PFSK-1 (cell line): ENCODE results near the gene PRSS33.

Source experiments
- FOXP2 ChIP-seq: optimal IDR thresholded peaks from 2 replicates; pipeline ENCODE3; 2011; ENCODE audit warnings: borderline replicate concordance, control low read depth, inconsistent platforms; ENCODE audit not compliant: insufficient read depth; ENCODE audit errors: extremely low read length, extremely low read depth
- POLR2AphosphoS5 ChIP-seq: IDR thresholded peaks from 2 replicates; pipeline ENCODE4 v1.6.1; 2012; ENCODE audit warnings: low read depth, mild to moderate bottlenecking, control low read depth, low read length, moderate library complexity
- SIN3A ChIP-seq: IDR thresholded peaks from 2 replicates; pipeline ENCODE4 v1.6.1; 2012; ENCODE audit warnings: mild to moderate bottlenecking, low read length, moderate library complexity, borderline replicate concordance; ENCODE audit not compliant: insufficient read depth
- TAF1 ChIP-seq: IDR thresholded peaks from 2 replicates; pipeline ENCODE4 v1.6.1; 2012; ENCODE audit warnings: low read length, control low read depth, borderline replicate concordance; ENCODE audit not compliant: insufficient read depth
- TF ChIP-seq, protein P1 (sequence below), 2 experiments: IDR thresholded peaks; 2 replicates each; pipeline versions ENCODE4 v1.6.1 to v1.8.0; 2011 to 2012; ENCODE audit warnings: low read depth in 2 of 2, low read length in 2 of 2, control low read depth in 1 of 2, inconsistent platforms in 1 of 2, mild to moderate bottlenecking in 1 of 2, moderate library complexity in 1 of 2; ENCODE audit not compliant: insufficient read depth in 1 of 2

The PRSS33 gene

DNA sequence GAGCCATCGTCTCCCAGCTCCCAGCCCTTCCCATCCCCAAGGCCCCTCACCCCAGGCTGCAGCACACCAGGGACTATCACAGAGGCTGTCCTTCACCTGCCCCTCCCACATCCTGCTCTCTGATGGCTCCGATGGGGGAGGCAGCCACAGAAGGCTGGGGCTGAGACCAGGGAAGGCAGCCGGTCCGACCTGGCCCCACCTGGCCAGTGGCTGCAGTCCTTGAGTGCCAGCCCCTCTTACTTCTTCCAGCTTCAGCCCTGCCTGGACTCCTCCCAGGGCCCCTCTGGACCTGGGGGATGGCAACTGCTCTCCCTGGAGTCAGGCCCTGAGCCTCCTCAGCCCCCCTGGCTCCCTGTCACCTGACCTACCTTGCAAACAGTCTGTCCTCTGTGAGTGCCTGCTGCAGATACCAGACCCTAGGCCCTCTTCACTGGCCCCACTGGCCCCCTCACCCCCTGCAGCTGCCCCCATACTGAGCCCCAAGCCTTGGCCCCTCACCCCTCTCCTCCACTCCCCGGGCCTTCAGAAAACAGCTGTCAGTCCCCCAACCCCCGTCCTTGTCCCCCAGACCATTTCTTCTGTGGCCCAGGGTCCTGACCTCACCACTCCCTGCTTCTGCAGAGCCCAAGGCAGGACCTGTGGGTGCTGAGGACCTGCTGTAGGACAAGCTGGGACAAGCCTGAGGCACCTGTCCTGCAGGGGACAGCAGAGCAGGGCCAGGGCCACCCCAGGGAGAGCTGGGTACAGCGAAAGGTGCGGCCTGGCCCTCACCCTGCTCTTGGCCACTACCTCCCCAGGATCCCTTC lies 47.5 kb downstream of the PRSS33 start:
- TF ChIP-seq POLR2AphosphoS5 (no peak), TAF1 (no peak), SIN3A (no peak), FOXP2 (no peak)
- TF ChIP-seq, protein P1, sequence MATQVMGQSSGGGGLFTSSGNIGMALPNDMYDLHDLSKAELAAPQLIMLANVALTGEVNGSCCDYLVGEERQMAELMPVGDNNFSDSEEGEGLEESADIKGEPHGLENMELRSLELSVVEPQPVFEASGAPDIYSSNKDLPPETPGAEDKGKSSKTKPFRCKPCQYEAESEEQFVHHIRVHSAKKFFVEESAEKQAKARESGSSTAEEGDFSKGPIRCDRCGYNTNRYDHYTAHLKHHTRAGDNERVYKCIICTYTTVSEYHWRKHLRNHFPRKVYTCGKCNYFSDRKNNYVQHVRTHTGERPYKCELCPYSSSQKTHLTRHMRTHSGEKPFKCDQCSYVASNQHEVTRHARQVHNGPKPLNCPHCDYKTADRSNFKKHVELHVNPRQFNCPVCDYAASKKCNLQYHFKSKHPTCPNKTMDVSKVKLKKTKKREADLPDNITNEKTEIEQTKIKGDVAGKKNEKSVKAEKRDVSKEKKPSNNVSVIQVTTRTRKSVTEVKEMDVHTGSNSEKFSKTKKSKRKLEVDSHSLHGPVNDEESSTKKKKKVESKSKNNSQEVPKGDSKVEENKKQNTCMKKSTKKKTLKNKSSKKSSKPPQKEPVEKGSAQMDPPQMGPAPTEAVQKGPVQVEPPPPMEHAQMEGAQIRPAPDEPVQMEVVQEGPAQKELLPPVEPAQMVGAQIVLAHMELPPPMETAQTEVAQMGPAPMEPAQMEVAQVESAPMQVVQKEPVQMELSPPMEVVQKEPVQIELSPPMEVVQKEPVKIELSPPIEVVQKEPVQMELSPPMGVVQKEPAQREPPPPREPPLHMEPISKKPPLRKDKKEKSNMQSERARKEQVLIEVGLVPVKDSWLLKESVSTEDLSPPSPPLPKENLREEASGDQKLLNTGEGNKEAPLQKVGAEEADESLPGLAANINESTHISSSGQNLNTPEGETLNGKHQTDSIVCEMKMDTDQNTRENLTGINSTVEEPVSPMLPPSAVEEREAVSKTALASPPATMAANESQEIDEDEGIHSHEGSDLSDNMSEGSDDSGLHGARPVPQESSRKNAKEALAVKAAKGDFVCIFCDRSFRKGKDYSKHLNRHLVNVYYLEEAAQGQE (IDR thresholded peaks at IDR 0.05; ENCODE audit: insufficient read depth in 1 of 2, low read depth in 2 of 2, low read length in 2 of 2): no peak

DNA sequence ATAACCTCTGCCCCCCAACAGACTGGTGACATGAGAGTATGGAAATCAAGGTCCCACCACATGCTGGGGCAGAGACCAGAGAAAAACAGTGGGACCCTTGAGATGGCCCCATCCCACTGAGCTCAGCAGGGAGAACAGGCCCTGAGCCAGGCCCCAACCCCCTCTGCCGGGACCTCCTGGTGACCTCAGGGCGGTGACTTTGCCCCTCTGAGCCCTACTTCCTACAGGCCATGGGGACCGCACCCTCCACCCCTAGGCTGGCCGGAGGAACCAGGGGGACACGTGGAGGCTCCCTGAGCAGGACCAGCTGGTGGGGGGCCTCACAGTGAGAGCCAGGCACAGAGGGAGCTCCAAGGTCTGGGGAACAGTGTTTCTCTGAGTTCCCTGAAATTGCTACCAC lies 48.7 kb downstream of the PRSS33 start:
- TF ChIP-seq, protein P1 (IDR thresholded peaks at IDR 0.05; ENCODE audit: insufficient read depth in 1 of 2, low read depth in 2 of 2, low read length in 2 of 2): no peak
- TF ChIP-seq FOXP2 (no peak), SIN3A (no peak), POLR2AphosphoS5 (no peak), TAF1 (no peak)

DNA sequence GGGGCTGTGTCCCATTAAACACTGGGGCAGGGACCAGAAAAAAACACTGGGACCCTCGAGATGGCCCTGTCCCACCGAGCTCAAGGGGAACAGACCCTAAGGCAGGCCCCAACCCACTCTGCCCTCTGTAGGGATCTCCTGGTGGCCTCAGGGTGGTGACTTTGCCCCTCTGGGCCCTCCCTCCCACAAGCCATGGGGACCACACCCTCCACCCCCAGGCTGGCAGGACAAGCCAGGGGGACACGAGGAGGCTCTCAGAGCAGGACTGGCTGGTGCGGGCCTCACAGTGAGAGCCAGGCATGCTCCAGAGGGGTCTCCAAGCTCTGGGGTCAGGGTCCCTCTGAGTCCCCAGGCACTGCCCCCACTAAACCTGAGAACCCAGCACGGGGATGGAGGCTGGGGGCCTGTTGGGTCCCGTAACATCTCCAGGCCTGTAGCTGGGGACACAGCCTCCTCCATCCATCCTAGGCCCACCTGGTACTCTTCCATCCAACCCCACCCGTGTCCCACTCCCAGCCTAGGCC lies 49.4 kb downstream of the PRSS33 start:
- TF ChIP-seq TAF1 (no peak), FOXP2 (no peak), SIN3A (no peak), POLR2AphosphoS5 (no peak)
- TF ChIP-seq, protein P1 (IDR thresholded peaks at IDR 0.05; ENCODE audit: insufficient read depth in 1 of 2, low read depth in 2 of 2, low read length in 2 of 2): no peak

DNA sequence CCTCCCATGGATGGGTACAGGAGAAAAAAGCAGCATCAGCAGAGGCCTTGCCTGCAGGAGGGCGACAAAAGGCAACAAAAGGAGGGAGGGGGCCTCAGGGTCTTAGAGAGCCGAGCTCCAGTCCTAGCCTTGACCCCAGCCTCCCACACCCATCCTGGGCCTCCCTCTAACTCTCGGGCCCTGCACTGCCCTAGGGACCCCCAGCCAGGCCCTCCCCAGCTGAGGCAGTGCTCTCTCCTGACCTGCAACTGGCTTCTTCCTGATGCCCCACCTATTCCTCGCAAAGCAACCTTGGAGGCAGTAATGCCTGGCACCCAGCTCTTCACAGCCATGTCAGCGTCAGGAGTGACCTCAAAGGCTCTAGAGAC lies 50.1 kb downstream of the PRSS33 start:
- TF ChIP-seq SIN3A (no peak), TAF1 (no peak), POLR2AphosphoS5 (no peak), FOXP2 (no peak)
- TF ChIP-seq, protein P1 (IDR thresholded peaks at IDR 0.05; ENCODE audit: insufficient read depth in 1 of 2, low read depth in 2 of 2, low read length in 2 of 2): no peak
